Measurements from ENCODE around the gene KIAA1549. TPM values are rescaled to one million over a fixed set of nuclear protein-coding genes. Genes with fewer than 3 reads are reported as not detected.

The KIAA1549 gene
- total RNA-seq, 4 donors from 2014 or later, result 1.6 to 2.4 (median 1.7) TPM

DNA sequence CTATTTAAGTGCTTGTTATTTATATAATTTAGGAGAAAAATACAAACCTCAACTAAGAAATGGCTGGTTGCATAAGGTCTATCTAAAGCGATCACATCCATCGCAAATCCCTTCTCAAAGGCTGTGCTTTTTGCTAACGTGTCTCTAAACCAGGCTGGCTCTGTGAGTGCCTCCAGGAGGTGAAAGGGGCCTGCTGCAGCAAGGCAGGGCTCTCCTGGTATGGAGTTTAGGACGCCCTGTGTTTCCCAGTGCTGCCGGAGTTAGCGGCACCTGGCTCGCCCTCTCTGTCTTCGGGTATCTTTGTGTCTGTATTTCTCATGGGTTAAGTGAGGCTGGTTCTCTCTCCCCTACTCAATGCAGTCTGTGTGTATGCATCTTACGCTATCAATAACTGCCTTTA, 114.8 kb downstream of the KIAA1549 start:
- Histone ChIP-seq H3K4me3 (no peak overlapping the region), H3K27ac (no peak overlapping the region), H3K4me1 (no peaks in the 10 kb centered on the region), H3K9me3 (no peaks in the 10 kb centered on the region), H3K27me3 (no peaks in the 10 kb centered on the region), H3K36me3 (peaks cover 0 to 58% (median 0%) of the 10 kb centered on the region in 3 donors)
- TF ChIP-seq POLR2A (IDR thresholded peaks at IDR 0.05) (no peak), EP300 (IDR thresholded peaks at IDR 0.05) (no peak)
- TF ChIP-seq, protein P1, sequence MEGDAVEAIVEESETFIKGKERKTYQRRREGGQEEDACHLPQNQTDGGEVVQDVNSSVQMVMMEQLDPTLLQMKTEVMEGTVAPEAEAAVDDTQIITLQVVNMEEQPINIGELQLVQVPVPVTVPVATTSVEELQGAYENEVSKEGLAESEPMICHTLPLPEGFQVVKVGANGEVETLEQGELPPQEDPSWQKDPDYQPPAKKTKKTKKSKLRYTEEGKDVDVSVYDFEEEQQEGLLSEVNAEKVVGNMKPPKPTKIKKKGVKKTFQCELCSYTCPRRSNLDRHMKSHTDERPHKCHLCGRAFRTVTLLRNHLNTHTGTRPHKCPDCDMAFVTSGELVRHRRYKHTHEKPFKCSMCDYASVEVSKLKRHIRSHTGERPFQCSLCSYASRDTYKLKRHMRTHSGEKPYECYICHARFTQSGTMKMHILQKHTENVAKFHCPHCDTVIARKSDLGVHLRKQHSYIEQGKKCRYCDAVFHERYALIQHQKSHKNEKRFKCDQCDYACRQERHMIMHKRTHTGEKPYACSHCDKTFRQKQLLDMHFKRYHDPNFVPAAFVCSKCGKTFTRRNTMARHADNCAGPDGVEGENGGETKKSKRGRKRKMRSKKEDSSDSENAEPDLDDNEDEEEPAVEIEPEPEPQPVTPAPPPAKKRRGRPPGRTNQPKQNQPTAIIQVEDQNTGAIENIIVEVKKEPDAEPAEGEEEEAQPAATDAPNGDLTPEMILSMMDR (IDR thresholded peaks at IDR 0.05), result no peak
- 92 to 95% methylated on average over 9 of the region's 9 CpGs for WGBS, 2 donors
- no peak for DNase-seq (ENCODE audit: low spot score in 2 of 2)

DNA sequence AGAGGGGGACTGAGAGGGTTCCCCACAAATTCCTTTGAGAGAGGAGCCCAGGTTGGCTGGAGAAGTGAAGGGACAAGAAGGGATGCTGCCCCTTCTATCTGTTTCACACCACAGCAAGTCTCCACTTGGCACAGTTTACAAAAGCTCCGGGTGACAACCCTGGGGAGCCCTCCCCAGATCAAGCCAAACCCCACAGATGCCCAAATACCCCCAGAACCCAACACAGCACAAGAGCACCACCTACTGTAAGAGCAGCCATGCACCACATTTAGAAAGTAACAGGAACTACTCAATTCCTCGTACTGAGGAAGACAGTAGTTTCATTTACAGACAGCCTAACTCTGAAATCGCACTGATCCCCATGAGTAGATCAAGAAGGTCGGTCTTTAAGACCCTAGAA, 115.3 kb downstream of the KIAA1549 start:
- 55 to 56% methylated on average over 4 of the region's 4 CpGs for WGBS, 2 donors
- Histone ChIP-seq H3K27me3 (no peaks in the 10 kb centered on the region), H3K4me3 (no peak overlapping the region), H3K27ac (no peak overlapping the region), H3K9me3 (no peaks in the 10 kb centered on the region), H3K36me3 (peaks cover 0 to 58% (median 0%) of the 10 kb centered on the region in 3 donors), H3K4me1 (no peaks in the 10 kb centered on the region)
- no peak for DNase-seq (ENCODE audit: low spot score in 2 of 2)
- no peak for TF ChIP-seq POLR2A (IDR thresholded peaks at IDR 0.05)
- no peak for TF ChIP-seq EP300 (IDR thresholded peaks at IDR 0.05)
- TF ChIP-seq, protein P1 (IDR thresholded peaks at IDR 0.05), result no peak

DNA sequence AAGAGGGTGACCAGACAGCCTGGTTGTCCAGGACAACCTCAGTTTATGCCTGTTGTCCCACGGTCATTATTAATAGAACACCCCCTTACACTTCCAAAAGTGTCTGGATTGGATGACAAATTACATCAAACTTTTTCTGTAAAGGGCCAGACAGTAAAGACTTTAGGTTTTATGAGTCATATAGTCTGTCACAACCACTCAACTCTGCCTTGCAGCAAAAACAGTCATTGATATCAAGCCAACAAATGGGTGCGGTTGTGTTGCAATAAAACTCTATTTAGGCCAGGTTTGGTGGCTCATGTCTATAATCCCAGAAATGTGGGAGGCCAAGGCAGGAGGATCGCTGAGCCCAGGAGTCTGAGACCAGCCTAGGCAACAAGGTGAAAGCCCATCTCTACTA, 116.5 kb downstream of the KIAA1549 start:
- no peak overlapping the region for H3K4me3 ChIP-seq
- no peaks in the 10 kb centered on the region for H3K9me3 ChIP-seq
- H3K27me3 ChIP-seq, result no peaks in the 10 kb centered on the region
- no peaks in the 10 kb centered on the region for H3K4me1 ChIP-seq
- WGBS, 2 donors, result 89 to 92% methylated on average over 3 of the region's 3 CpGs
- no peak overlapping the region for H3K27ac ChIP-seq
- TF ChIP-seq POLR2A (IDR thresholded peaks at IDR 0.05) (no peak), EP300 (IDR thresholded peaks at IDR 0.05) (no peak)
- TF ChIP-seq, protein P1 (IDR thresholded peaks at IDR 0.05), result no peak
- no peak for DNase-seq (ENCODE audit: low spot score in 2 of 2)
- H3K36me3 ChIP-seq, result peaks cover 0 to 57% (median 0%) of the 10 kb centered on the region in 3 donors

DNA sequence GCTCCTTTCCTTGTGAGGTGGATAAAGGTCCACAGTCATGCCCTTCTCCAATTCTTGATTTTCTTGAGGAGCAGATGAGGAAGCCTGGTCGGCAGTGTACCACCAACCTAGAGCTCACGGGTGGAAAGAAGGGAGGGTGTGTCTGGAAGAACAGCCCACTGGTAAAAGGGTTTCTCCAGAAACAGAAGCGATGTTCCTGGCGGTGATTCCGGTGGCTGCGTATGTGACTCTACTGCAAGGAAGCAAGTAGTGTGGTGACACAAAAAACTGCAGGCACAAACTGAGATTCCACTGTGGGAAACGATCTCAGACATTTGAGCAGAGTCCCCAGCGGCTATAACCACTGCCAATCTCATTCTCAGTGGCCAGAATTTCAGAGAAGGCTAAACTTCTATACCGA, 117.3 kb downstream of the KIAA1549 start:
- Histone ChIP-seq H3K36me3 (peaks cover 0 to 57% (median 0%) of the 10 kb centered on the region in 3 donors), H3K4me1 (no peaks in the 10 kb centered on the region), H3K9me3 (no peaks in the 10 kb centered on the region), H3K27ac (no peak overlapping the region), H3K4me3 (no peak overlapping the region), H3K27me3 (no peaks in the 10 kb centered on the region)
- no peak for DNase-seq (ENCODE audit: low spot score in 2 of 2)
- TF ChIP-seq EP300 (IDR thresholded peaks at IDR 0.05), result no peak
- TF ChIP-seq, protein P1 (IDR thresholded peaks at IDR 0.05), result no peak
- WGBS, 2 donors, result 94 to 96% methylated on average over 9 of the region's 9 CpGs

DNA sequence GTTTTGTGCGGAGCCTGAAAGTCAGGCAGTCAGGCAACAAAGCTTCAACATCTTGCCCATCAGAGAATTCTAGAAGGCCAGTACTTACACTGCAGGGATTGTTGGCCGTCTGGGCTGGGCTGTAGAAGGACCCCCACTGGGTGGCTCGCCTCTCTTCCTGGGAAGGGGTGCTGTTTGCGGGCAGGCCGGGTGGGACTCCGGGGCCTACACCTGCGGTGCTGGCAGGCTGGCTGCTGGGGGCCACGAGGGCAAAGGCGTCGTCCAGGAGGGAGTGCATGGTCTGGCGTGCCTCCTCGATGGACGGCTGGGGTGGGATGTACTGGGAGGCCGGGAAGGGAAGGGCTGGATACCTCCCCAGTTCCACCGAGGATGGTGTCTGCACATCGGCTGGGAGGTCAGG, 120.1 kb downstream of the KIAA1549 start:
- WGBS, 2 donors, result 91 to 93% methylated on average over 16 of the region's 16 CpGs
- H3K9me3 ChIP-seq, result peaks cover 0 to 8% (median 0%) of the 10 kb centered on the region in 4 donors
- peaks cover 0 to 54% (median 0%) of the 10 kb centered on the region in 3 donors for H3K36me3 ChIP-seq
- no peak for DNase-seq (ENCODE audit: low spot score in 2 of 2)
- no peaks in the 10 kb centered on the region for H3K4me1 ChIP-seq
- no peak overlapping the region for H3K27ac ChIP-seq
- no peak overlapping the region for H3K4me3 ChIP-seq
- H3K27me3 ChIP-seq, result no peaks in the 10 kb centered on the region
- TF ChIP-seq EP300 (IDR thresholded peaks at IDR 0.05), result no peak
- no peak for TF ChIP-seq POLR2A (IDR thresholded peaks at IDR 0.05)
- TF ChIP-seq, protein P1 (IDR thresholded peaks at IDR 0.05), result no peak

Data from tibial nerve (tissue), 4 donors.